GM18519 (cell line): ENCODE results near the gene GART.
"Not testable (repeated sequence)": the region's sequence is repeated elsewhere in the genome, so short reads cannot be mapped to it uniquely, and the experiment has no call there.

Source experiments
- ATAC-seq: cut with Tn5 transposase; IDR thresholded peaks from one replicate; pipeline ENCODE4 v1.9.1; 2021; ENCODE audit warnings: mild to moderate bottlenecking, moderate library complexity; ENCODE audit not compliant: unreplicated experiment, low FRiP score

Gene GART

DNA sequence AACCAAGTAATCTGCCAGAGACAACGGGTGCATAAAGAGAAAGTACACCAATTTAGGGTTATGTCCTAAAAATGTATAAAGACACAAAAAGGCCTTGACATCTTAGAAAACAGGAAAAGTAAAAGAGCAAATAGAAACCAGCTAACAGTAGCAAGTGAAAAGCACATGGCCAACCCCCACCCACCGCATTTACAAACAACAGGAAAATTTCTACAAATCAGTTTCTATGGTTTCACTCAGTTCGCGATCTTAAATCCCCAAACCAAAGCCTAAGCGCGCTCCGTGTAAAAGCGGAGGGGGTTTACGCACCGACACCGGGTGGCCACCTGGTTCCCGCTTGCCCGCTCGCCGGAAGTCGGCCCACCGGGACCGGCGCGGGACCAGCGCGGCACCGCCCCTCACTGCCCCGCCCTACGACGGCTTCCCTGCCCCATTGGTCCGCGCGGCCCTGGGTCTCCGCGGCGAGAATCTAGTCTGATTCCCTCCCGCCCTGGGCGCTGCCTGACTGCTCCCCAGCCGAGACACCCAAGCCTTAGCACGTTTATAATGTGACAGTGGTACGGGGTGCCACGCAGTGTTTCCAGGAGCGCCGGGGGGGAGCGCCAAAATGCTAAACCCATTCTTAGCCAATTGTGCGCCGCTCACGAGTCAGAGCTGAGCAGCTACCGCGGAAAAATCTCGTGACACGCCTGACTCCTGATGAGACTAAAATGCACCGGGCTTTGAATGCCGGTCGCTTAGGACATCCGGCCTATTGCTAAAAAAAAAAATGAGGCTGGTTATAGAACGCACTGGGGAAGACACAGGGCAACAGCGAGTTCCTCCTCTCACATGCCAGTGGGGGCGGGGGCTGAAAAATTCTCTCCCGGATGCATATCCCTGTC lies at the start of gene GART:
Gene GART (minus strand): TSS at position 362 of the 884 bp plus-strand sequence. CDS start 2,802 bp downstream, outside the sequence.
- ATAC-seq: peak; percentile 38

- peak; percentile 80 for ATAC-seq
These were observed 46.8 kb upstream of the GART start, which contains the start of gene DONSON for GRCh38 chr21:33588485-33589335. TSS of gene DONSON (minus strand) at chr21:33588684. CDS start at chr21:33588641, 43 bp downstream.

- ATAC-seq: peak; percentile 21
These were observed 46.0 kb upstream of the GART start for GRCh38 chr21:33587792-33588484.

DNA sequence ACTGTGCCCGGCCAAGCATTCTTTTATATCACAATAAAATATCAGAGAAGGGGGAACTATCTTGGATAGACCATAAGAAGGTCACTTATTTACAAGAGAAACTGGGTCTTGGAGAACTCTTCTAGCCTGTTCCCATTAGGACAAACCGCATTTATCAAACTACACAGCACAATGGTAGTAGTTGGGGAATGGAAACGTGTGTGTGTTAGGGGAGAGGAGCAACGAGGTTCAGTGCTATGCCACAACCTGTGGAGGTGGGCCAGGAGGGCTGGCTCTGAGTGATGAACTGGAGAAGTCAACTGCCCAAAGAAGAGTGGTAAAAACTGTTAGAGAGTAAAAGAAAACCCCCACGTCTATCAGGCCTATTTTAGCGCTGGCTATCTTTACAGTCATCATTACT lies 45.0 kb upstream of the GART start:
- ATAC-seq: no peak

DNA sequence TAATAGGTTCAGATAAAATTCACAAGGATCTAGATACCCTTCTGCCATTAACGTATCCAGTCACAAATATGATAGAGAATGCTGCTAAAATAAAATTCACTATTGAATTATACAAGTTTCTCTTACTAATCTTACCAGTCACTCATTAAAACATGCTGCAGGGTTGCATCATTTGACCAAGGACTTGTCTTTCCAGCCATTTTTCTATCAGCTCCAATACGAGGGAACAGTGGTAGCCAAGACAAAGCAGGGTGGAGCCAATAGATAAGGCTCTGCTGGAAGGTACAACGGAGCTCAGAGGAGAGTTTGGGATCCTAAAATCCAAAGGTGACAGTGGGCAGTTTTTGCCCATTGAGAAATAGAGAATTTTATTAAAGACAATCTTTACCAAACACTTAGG lies 42.5 kb upstream of the GART start:
- no peak for ATAC-seq

DNA sequence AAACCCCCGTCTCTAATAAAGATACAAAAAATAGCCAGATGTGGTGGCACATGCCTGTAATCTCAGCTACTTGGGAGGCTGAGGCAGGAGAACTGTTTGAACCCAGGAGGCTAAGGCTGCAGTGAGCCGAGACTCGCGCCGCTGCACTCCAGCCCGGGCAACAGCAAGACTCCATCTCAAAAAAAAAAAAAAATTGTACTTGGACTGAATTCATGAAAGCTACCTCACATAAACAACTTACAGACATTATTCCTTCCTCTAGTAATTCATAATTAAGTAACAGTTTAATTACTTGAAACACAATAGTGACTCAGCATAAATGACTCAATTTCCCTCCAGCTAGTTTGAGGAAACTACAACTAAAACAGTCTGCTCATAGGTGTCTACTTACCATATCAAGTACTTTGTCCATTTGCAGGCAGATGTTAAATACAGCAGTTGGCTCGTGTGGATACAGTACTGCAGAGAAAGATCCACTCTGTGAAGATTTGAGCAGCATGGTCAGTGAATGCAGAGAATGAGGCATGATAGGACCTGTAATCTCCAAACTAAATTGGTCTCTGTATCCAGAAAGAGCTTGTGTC lies 37.1 kb upstream of the GART start:
- ATAC-seq: no peak

DNA sequence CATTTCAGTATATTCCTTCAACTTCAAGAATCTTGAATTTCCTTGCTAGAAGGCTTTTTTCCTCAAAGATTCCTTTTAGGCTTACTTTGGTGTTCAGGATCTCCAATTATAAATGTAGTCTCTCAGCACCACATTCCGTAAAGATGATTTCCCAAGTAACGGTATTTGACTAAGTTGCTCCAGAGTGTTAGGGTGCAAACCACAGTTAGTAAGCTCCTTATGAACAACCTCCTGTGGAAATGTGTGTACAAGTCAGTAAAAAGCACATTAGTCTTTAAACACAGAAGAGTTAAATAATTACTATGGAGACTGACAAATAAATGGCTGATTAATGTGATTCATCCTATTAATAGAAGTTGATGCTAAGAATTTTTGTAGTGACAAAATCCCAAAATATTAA lies 36.3 kb upstream of the GART start:
- ATAC-seq: no peak

DNA sequence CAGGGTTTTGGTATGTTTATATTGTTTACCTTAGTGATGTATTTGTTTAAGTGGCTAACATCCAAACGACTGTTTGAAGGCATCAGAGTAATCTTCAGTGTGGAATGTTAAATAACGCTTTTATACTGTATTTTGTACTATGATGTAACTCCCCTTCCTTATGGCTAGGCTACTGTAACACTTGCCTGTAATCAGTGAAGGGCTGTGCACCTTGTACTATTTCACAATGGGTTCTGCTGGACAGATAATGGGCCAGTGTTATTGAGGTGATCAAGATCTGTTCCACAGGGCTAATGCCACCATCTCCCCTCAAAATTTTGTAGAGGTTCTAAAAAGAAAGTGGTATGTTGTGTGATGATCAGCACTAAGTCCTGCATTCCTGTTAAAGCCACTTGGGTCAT lies 34.8 kb upstream of the GART start:
- ATAC-seq: not testable (repeated sequence)

GRCh38 chr21:33572350-33572749 lies 30.4 kb upstream of the GART start:
- ATAC-seq: no peak

- no peak for ATAC-seq
These were observed 28.1 kb upstream of the GART start for GRCh38 chr21:33569991-33570390.

DNA sequence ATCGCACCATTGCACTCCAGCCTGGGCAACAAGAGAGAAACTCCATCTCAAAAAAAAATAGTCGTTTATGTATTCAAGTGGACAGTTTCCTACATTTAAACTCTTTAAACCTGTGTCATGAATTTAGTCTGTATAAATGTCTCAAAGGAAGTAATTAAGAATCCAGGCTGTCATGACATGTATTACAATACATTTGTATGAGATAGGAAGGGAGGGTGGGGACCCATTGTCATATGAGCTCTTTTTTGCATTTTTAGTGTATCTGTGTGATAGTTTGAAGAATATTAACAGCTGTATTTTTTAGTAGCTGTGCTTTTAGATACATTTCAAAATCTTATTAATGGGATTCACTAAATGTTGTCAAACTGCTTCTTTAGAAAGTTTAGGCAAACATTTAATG lies 26.5 kb upstream of the GART start:
- ATAC-seq: no peak

DNA sequence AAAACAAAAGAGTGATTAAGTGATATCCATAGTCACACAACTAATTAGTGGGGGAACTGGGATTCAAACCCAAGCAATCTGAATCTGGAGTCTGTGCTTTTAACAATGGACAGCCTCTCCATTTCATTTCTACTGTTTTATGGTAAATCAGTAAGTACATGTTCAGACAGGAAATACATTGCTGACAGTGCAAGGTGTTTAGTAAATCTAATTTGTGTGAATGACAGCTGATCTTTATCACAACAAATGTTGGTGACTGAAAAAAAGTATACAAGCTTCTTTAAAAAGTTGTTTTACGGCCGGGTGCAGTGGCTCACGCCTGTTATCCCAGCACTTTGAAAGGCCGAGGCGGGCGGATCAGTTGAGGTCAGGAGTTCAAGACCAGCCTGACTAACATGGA lies 26.0 kb upstream of the GART start:
- no peak for ATAC-seq

GRCh38 chr21:33566514-33566913 lies 24.6 kb upstream of the GART start:
- ATAC-seq: no peak

DNA sequence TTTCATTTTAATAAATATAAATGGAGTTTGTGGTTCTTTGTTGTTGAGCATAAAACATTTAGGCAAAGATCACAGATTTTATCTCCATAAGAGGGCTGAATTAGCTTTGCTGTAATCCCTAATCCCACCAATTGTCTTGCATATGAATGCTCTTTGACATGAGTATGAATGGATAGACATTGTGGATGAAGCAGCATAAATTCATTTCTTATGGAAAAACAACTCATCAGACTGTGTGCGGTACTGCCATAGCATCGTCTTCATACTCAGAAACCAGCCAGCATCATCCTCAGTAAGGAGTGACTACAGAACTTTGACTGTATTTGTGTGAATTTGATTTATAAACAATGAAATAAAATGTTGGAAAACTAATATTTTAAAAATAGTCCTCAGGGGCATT lies 20.5 kb upstream of the GART start:
- ATAC-seq: no peak

DNA sequence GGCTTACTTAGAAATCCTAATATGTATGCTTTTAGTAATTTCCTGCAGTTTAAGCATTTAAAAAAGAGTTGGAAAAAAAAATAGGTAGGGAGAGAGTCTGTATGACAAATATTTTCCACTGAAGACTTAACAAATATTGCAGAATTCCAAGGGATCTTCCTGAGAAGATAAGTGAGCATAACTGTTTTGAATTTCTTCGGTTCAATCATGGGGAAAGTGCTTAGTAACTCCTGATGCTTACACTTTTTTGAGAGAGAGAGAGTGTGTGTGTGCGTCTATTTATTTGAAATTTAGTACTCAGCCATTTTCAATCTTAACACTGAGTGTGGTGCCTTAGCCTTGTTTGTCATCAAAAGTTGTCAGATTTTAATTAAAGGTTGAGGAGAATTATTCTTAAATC lies 19.5 kb upstream of the GART start:
- ATAC-seq: no peak

GRCh38 chr21:33560965-33561364 lies 19.0 kb upstream of the GART start:
- ATAC-seq: no peak

- no peak for ATAC-seq
These were observed 17.9 kb upstream of the GART start for GRCh38 chr21:33559813-33560212.

DNA sequence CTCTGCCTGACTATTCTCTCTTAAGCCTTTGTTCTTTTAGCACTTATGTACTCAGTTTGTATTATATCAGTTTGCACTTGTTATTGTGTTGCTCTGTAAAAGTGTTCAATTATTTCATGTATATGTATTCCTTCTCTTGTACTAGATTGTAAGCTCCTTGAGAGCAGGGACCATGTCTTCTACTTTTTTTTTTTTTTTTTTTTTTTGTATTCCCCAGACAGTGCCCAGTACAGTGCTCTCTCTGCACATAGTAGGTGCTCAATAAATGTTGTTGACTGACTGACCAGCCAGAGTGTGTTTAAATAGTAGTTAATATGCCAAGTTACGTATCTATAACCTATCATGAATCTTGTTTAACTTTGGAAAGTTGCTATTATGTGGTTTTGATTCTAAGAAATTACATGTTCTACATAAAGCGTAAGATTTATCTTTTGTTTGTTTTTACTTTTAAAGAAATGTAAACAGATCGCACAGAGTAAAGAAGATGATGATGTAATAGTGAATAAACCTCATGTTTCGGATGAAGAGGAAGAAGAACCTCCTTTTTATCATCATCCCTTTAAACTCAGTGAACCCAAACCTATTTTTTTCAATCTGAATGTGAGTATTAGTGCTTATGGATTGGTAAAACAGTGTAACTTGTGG lies 17.0 kb upstream of the GART start:
- ATAC-seq: no peak

DNA sequence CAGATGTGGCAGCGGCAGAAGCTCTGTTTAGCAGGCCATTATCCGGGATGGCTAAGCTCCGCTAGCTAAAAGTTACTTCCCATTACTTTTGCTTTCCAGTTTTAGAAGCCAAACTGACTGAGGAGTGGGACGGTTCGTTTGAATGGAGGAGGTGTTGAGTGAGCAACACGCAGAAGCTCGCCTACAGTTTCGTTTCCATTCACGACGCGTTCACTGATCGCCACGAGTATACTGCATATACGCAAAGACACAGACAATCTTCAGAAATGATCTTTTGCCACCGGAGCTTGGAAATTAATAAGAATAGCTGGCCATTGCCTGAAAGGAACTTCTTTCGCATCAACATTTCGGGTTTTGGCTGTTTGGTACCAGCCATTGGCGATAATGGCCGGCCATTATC lies 15.5 kb upstream of the GART start:
- no peak for ATAC-seq

- no peak for ATAC-seq
These were observed 13.0 kb upstream of the GART start for GRCh38 chr21:33554982-33555344.
